K562 (cell line): Measurements from ENCODE around the gene GRIN2D. TPM values are rescaled to one million over a fixed set of nuclear protein-coding genes. Genes with fewer than 3 reads are reported as not detected.
A peak's percentile ranks its signal among the peaks of the same experiment; 100 is the strongest.

Experiments used
- ATAC-seq: fragments of 200-7000 bp; cut with Tn5 transposase; 3 replicates; pipeline ENCODE4 v1.9.1; 2020; ENCODE audit warnings: moderate library complexity
- BruUV-seq: library from RNA; stranded (reverse); fragments of 400-500 nt; replicated peaks from 2 replicates; lab custom pipeline; 2021; lab: Mats Ljungman, UMichigan
- CTCF ChIA-PET: fragments of 300-600 bp; formaldehyde crosslinking; extraction: SDS; loops from one replicate; lab custom pipeline; 2021; ENCODE audit warnings: low intra/inter-chr PET ratio; lab: Yijun Ruan, JAX
- POLR2A ChIA-PET: fragments of 300-600, 350-650 bp; sonication (Branson Sonifier 250); formaldehyde crosslinking; extraction: SDS; loops from one replicate; lab custom pipeline; 2021; ENCODE audit warnings: antibody characterized with exemption, inconsistent platforms; lab: Yijun Ruan, JAX
- DNase-seq, 4 experiments: peaks; one replicate each; pipeline versions ENCODE4 v3.0.0 to v3.0.0-alpha.2; 2011 to 2018; ENCODE audit warnings: low spot score in 3 of 4, mixed read lengths in 3 of 4; ENCODE audit errors: extremely low read depth in 1 of 4
- FAIRE-seq: peaks from 2 replicates; lab custom pipeline; 2011; peaks lifted over from hg19 to GRCh38; lab: Jason Lieb, UNC
- H2AFZ ChIP-seq: 2 replicates; pipeline ENCODE4 v1.6.0; 2011; ENCODE audit warnings: low read depth, low read length, control low read depth, inconsistent platforms
- H3K27ac ChIP-seq: fragments of 200-600 bp; 3 replicates; pipeline ENCODE4 v1.8.0; 2011; ENCODE audit warnings: low read depth, mild to moderate bottlenecking, control low read depth, inconsistent platforms, low read length, moderate library complexity, mixed read lengths; ENCODE audit errors: extremely low read depth
- H3K27me3 ChIP-seq, 2 experiments: fragments of 300-600 bp in 1 of 2; 2 replicates in 1 of 2; 3 replicates in 1 of 2; pipeline versions ENCODE4 v1.6.0 to v1.8.0; 2011; ENCODE audit warnings: inconsistent platforms in 2 of 2, low read length in 2 of 2, mild to moderate bottlenecking in 1 of 2, mixed read lengths in 1 of 2, moderate library complexity in 1 of 2; ENCODE audit not compliant: control insufficient read depth in 2 of 2, insufficient read depth in 2 of 2
- H3K36me3 ChIP-seq: fragments of 300-600 bp; 3 replicates; pipeline ENCODE4 v1.8.0; 2011; ENCODE audit warnings: mild to moderate bottlenecking, low read length, inconsistent platforms; ENCODE audit not compliant: control insufficient read depth, insufficient read depth
- H3K4me1 ChIP-seq, 2 experiments: fragments of 200-600 bp in 1 of 2; replicated peaks in 1 of 2; 2 replicates in 1 of 2; 3 replicates in 1 of 2; pipeline versions ENCODE4 v1.5.1 to v1.8.0; 2011; ENCODE audit warnings: inconsistent platforms in 2 of 2, low read length in 2 of 2, mild to moderate bottlenecking in 1 of 2, mixed read lengths in 1 of 2, moderate library complexity in 1 of 2; ENCODE audit not compliant: control insufficient read depth in 2 of 2, insufficient read depth in 2 of 2
- H3K4me2 ChIP-seq: 2 replicates; pipeline ENCODE4 v1.6.1; 2011; ENCODE audit warnings: low read length, control low read depth, inconsistent platforms, mixed read lengths; ENCODE audit not compliant: insufficient read depth
- H3K4me3 ChIP-seq: fragments of 200-600 bp; sonication (generic), shearing (Covaris generic); 2 replicates; pipeline ENCODE4 v1.5.1; 2016; ENCODE audit warnings: control low read depth, inconsistent platforms
- H3K79me2 ChIP-seq: fragments of 200-600 bp; 3 replicates; pipeline ENCODE4 v1.8.0; 2011; ENCODE audit warnings: low read length, inconsistent platforms; ENCODE audit not compliant: control insufficient read depth, insufficient read depth
- H3K9ac ChIP-seq, 2 experiments: 2 replicates each; pipeline versions ENCODE4 v1.6.0 to v1.6.1; 2011; ENCODE audit warnings: low read depth in 2 of 2, low read length in 2 of 2, control low read depth in 1 of 2, inconsistent platforms in 1 of 2, mild to moderate bottlenecking in 1 of 2, mixed read lengths in 1 of 2; ENCODE audit not compliant: insufficient read depth in 1 of 2
- H3K9me1 ChIP-seq: one replicate; pipeline ENCODE4 v1.6.0; 2011; ENCODE audit warnings: inconsistent platforms, mild to moderate bottlenecking, low read length, moderate library complexity; ENCODE audit not compliant: control insufficient read depth, insufficient read depth
- H3K9me3 ChIP-seq: replicated peaks from 2 replicates; pipeline ENCODE4 v1.5.1; 2011; ENCODE audit warnings: low read depth, low read length, inconsistent platforms; ENCODE audit not compliant: control insufficient read depth, insufficient read depth
- H4K20me1 ChIP-seq: replicated peaks from 2 replicates; pipeline ENCODE4 v1.6.1; 2011; ENCODE audit warnings: low read length, inconsistent platforms, mixed read lengths; ENCODE audit not compliant: control insufficient read depth, insufficient read depth
- ARID3B ChIP-seq: fragments of 250-450 bp; sonication (Bioruptor Pico); IDR thresholded peaks from 2 replicates; pipeline ENCODE4 v1.4.0; 2020; ENCODE audit warnings: borderline replicate concordance
- CXXC5 ChIP-seq: fragments of 250-450 bp; sonication (Bioruptor Pico); IDR thresholded peaks from 2 replicates; pipeline ENCODE4 v1.8.0; 2022; ENCODE audit warnings: inconsistent platforms, mild to moderate bottlenecking, moderate library complexity
- GATAD2A ChIP-seq: fragments of 450-650 bp; IDR thresholded peaks from 2 replicates; pipeline ENCODE4 v1.6.1; 2017
- HOMEZ ChIP-seq: fragments of 250-450 bp; sonication (Bioruptor Pico); IDR thresholded peaks from 2 replicates; pipeline ENCODE4 v1.4.0; 2020; ENCODE audit warnings: mild to moderate bottlenecking, moderate library complexity
- KDM5B ChIP-seq: fragments of 200-600 bp; sonication (generic); IDR thresholded peaks from 2 replicates; pipeline ENCODE4 v1.6.1; 2012; ENCODE audit warnings: low read depth, mild to moderate bottlenecking, moderate library complexity, low read length, control low read depth, inconsistent platforms; ENCODE audit not compliant: insufficient replicate concordance
- MTA1 ChIP-seq: fragments of 450-650 bp; IDR thresholded peaks from 2 replicates; pipeline ENCODE4 v1.6.1; 2017; ENCODE audit warnings: borderline replicate concordance
- POLR2AphosphoS2 ChIP-seq: IDR thresholded peaks from 2 replicates; pipeline ENCODE4 v1.6.1; 2012; ENCODE audit warnings: low read length, improper control_type of control experiment
- POLR2G ChIP-seq: fragments of 200-400 bp; formaldehyde crosslinking; IDR thresholded peaks from 2 replicates; pipeline ENCODE4 v1.6.1; 2017; ENCODE audit warnings: low read depth, mild to moderate bottlenecking, antibody characterized with exemption, low read length, moderate library complexity
- RBFOX2 ChIP-seq: fragments of 200-400 bp; formaldehyde crosslinking; IDR thresholded peaks from 2 replicates; pipeline ENCODE4 v1.6.1; 2017; ENCODE audit warnings: low read depth, mild to moderate bottlenecking, low read length, moderate library complexity
- RFX1 ChIP-seq: fragments of 450-650 bp; IDR thresholded peaks from 2 replicates; pipeline ENCODE4 v1.6.1; 2016; ENCODE audit warnings: mild to moderate bottlenecking, moderate library complexity
- SLC30A9 ChIP-seq: fragments of 250-450 bp; sonication (Bioruptor Pico); IDR thresholded peaks from 2 replicates; pipeline ENCODE4 v1.8.0; 2022; ENCODE audit warnings: mild to moderate bottlenecking, moderate library complexity
- ZBTB7A ChIP-seq: IDR thresholded peaks from 2 replicates; pipeline ENCODE4 v1.6.1; 2011; ENCODE audit warnings: low read depth, mild to moderate bottlenecking, low read length, moderate library complexity, borderline replicate concordance; ENCODE audit not compliant: control insufficient read depth
- ZKSCAN3 ChIP-seq: fragments of 250-450 bp; sonication (Bioruptor Pico); IDR thresholded peaks from 2 replicates; pipeline ENCODE4 v1.4.0; 2020
- WGBS: fragments of 100-300 bp; shearing (Covaris generic); methylation state at CpG from one replicate; pipeline ENCODE4 v1.1.6; 2016; ENCODE audit warnings: low coverage, mixed read lengths; ENCODE audit not compliant: insufficient coverage; ENCODE audit errors: missing lambda C conversion rate; 5-methylcytosine and 5-hydroxymethylcytosine counted together
- in situ Hi-C: fragments of 300-500 bp; cut with MboI; formaldehyde crosslinking; loops from 4 replicates; pipeline ENCODE4 v1.15.0; 2018; ENCODE audit warnings: inconsistent platforms, mixed read lengths
- intact Hi-C: fragments of 100-400 bp; cut with micrococcal nuclease; formaldehyde crosslinking; loops from 2 replicates; pipeline ENCODE4 v1.14.2; 2022
- polyA plus RNA-seq, 8 experiments: library from polyadenylated mRNA; depleted of rRNA in 4 of 8; stranded (reverse) in 5 of 8; unstranded in 3 of 8; fragments of >200 nt; fragmentation: Nextera tagmentation in 2 of 8; fragmentation: Illumina TruSeq in 1 of 8; extraction: Ambion mirVana in 2 of 8; extraction: Trizol in 1 of 8; gene quantifications; 2 replicates each; pipeline versions ENCODE4 v1.2.1 to v1.2.3, GENCODE V29; 2011 to 2014; ENCODE audit warnings: inconsistent platforms in 1 of 8, missing spikeins in 1 of 8
- total RNA-seq, 7 experiments: library from RNA; depleted of rRNA in 6 of 7; stranded (reverse); fragments of >200 nt in 6 of 7; fragmentation: Illumina TruSeq in 2 of 7; extraction: Trizol in 2 of 7; gene quantifications; 2 replicates each; pipeline versions ENCODE4 v1.2.1 to v1.2.3, GENCODE V29; 2011 to 2021; ENCODE audit warnings: low replicate concordance in 1 of 7
- TF ChIP-seq, protein P1 (sequence below): fragments of 200-800 bp; sonication (Bioruptor generic); IDR thresholded peaks from 2 replicates; pipeline ENCODE4 v1.6.1; 2017; ENCODE audit warnings: missing genetic modification characterization, missing compliant biosample characterization
- TF ChIP-seq, protein P2 (sequence below): sonication (generic); formaldehyde crosslinking; IDR thresholded peaks from 2 replicates; pipeline ENCODE4 v1.8.0; 2022; ENCODE audit warnings: missing genetic modification reagents, mild to moderate bottlenecking, moderate library complexity, borderline replicate concordance

Gene GRIN2D
- total and polyA plus RNA-seq, 9 of the 15 experiments (the other 6 are each of a cell fraction or from before 2014, with no cell fraction given), result 0.32 to 31.5 (median 1.8) TPM

DNA sequence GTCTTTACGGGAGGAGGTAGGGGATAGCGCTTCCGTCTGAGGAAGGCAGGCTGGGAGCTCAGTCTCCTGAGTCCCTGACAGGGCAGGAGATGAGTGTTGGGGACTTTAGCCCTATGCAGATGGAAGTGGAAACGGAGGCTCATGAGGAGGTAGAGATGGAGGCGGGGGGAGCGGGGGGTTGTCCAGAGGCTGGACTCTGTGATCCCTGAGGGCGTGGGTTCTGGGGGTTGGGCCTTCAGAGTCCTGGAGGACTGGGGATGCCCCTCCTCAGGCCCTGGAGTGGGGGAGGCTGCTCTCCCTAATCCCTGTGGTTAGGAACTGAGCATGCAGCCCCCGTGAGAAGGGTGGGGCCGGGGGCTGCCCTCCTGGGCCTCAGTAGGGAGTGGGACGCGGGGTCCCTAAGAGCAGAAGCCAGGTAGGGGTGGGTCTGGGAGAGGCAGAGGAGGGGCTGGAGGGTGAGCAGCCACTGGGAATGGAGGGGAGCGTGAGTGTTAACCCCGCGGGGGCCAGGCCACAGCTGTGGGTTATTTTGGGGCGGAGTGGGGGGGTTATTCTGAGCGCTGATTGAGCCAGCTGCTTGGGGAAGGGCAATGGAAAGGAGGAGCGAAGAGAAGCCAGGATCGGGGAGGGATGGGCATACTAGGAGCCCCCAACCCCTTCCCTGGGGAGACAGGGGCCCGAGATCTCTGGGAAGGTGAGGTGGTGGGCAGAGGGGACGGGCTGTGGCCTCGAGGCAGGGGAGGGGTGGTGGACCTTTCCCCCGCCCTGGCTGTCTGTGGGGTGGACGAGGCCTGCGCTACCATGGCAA, 2.8 kb downstream of the GRIN2D start:
- Histone ChIP-seq H2AFZ (no peak overlapping the region), H4K20me1 (peaks cover 10% of the 10 kb centered on the region), H3K4me2 (no peak overlapping the region), H3K4me3 (no peak overlapping the region), H3K9me3 (no peaks in the 10 kb centered on the region), H3K27ac (no peak overlapping the region), H3K4me1 (peaks cover 39 to 89% of the 10 kb centered on the region in 2 experiments), H3K27me3 (no peaks in the 10 kb centered on the region), H3K79me2 (peaks cover 33% of the 10 kb centered on the region), H3K9me1 (no peaks in the 10 kb centered on the region), H3K36me3 (peaks cover 4% of the 10 kb centered on the region; the same call in 2 of the 3 replicates), H3K9ac (peak overlapping the region in 1 of 2 experiments; percentile 96; a peak in 2 of 4 replicates)
- POLR2A ChIA-PET, result interaction anchor here (0.6 kb wide), 1 partner anchor 43 kb away, joined by 3 read pairs; no protein-coding TSS in a partner anchor
- DNase-seq, result peak in 3 of 4 experiments; percentile 35 to 49 (median 40)
- CTCF ChIA-PET, result no interaction called here
- WGBS, result 44% methylated on average over 23 of the region's 24 CpGs
- no peak for FAIRE-seq
- BruUV-seq, result no TSS peak
- in situ Hi-C loops (no loop called here), intact Hi-C loops (loop anchor here (10.0 kb wide), 2 partner anchors 71 to 99 kb away; partner anchors contain the start of gene EMP3)
- no peak for ATAC-seq
- 0 out of 2 replicates have a peak, but pooled peaks have one; percentile 22 for TF ChIP-seq GATAD2A
- TF ChIP-seq ZBTB7A, result 0 out of 2 replicates have a peak, but pooled peaks have one; percentile 67
- TF ChIP-seq ARID3B (CRISPR knock-in tag), result no peak
- TF ChIP-seq CXXC5 (CRISPR knock-in tag), result no peak
- TF ChIP-seq KDM5B, result peak; percentile 54
- TF ChIP-seq POLR2G, result peak; percentile 43; the same call in 1 of the 2 replicates
- TF ChIP-seq POLR2AphosphoS2, result peak; percentile 37; the same call in 1 of the 2 replicates
- TF ChIP-seq RFX1, result peak; percentile 83; the same call in 1 of the 2 replicates
- TF ChIP-seq, protein P1, sequence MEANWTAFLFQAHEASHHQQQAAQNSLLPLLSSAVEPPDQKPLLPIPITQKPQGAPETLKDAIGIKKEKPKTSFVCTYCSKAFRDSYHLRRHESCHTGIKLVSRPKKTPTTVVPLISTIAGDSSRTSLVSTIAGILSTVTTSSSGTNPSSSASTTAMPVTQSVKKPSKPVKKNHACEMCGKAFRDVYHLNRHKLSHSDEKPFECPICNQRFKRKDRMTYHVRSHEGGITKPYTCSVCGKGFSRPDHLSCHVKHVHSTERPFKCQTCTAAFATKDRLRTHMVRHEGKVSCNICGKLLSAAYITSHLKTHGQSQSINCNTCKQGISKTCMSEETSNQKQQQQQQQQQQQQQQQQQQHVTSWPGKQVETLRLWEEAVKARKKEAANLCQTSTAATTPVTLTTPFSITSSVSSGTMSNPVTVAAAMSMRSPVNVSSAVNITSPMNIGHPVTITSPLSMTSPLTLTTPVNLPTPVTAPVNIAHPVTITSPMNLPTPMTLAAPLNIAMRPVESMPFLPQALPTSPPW (CRISPR knock-in tag), result peak; percentile 41
- TF ChIP-seq, protein P2, sequence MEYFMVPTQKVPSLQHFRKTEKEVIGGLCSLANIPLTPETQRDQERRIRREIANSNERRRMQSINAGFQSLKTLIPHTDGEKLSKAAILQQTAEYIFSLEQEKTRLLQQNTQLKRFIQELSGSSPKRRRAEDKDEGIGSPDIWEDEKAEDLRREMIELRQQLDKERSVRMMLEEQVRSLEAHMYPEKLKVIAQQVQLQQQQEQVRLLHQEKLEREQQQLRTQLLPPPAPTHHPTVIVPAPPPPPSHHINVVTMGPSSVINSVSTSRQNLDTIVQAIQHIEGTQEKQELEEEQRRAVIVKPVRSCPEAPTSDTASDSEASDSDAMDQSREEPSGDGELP (CRISPR knock-in tag), result peak; percentile 40; the same call in 1 of the 2 replicates
- no peak for TF ChIP-seq SLC30A9 (CRISPR knock-in tag)
- peak; percentile 42; the same call in 1 of the 2 replicates for TF ChIP-seq RBFOX2
- TF ChIP-seq ZKSCAN3 (CRISPR knock-in tag), result no peak
- no peak for TF ChIP-seq HOMEZ (CRISPR knock-in tag)
- 0 out of 2 replicates have a peak, but pooled peaks have one; percentile 4 for TF ChIP-seq MTA1
